Type B pancreatic cell (in vitro differentiated cells): ENCODE measurements around the gene NUMB. TPM values are rescaled to one million over a fixed set of nuclear protein-coding genes. Genes with fewer than 3 reads are reported as not detected.

Experiments
- DNase-seq: peaks from one replicate; pipeline ENCODE4 v3.0.0; 2021; ENCODE audit warnings: mixed read lengths; ENCODE audit not compliant: unreplicated experiment; ENCODE audit errors: extremely low spot score
- H3K27ac Mint-ChIP-seq: 2 replicates; pipeline ENCODE4 v1.8.0; 2021; ENCODE audit warnings: mild to moderate bottlenecking, mixed read lengths
- H3K27me3 Mint-ChIP-seq: 2 replicates; pipeline ENCODE4 v1.8.0; 2021; ENCODE audit warnings: mixed read lengths
- H3K36me3 Mint-ChIP-seq: 2 replicates; pipeline ENCODE4 v1.8.0; 2021; ENCODE audit warnings: mixed read lengths
- H3K4me1 Mint-ChIP-seq: one replicate; pipeline ENCODE4 v1.8.0; 2021; ENCODE audit warnings: mixed read lengths; ENCODE audit not compliant: unreplicated experiment
- H3K4me3 Mint-ChIP-seq: 2 replicates; pipeline ENCODE4 v1.8.0; 2021; ENCODE audit warnings: mild to moderate bottlenecking, mixed read lengths
- H3K9me3 Mint-ChIP-seq: 2 replicates; pipeline ENCODE4 v1.8.0; 2021; ENCODE audit warnings: mixed read lengths
- CTCF ChIP-seq: fragments of 200-600 bp; sonication (generic); conservative IDR thresholded peaks from 2 replicates; pipeline ENCODE4 v1.5.0; 2021; ENCODE audit warnings: antibody characterized with exemption, mild to moderate bottlenecking
- total RNA-seq: library from RNA; stranded (reverse); gene quantifications from 2 replicates; pipeline ENCODE4 v1.2.1, GENCODE V29; 2021; ENCODE audit warnings: low replicate concordance

Gene NUMB
- total RNA-seq, 1 donor from 2014 or later, result 64.5 TPM

GRCh38 chr14:73260574-73260973, 197.8 kb downstream of the NUMB start:
- Mint-ChIP-seq H3K4me1 (no peaks in the 10 kb centered on the region), H3K27me3 (no peaks in the 10 kb centered on the region), H3K9me3 (no peaks in the 10 kb centered on the region), H3K27ac (no peak overlapping the region), H3K36me3 (no peaks in the 10 kb centered on the region), H3K4me3 (no peak overlapping the region)
- TF ChIP-seq CTCF, result no peak
- no peak for DNase-seq

- no peak overlapping the region for H3K27ac Mint-ChIP-seq
Observed at GRCh38 chr14:73259837-73260236, 198.5 kb downstream of the NUMB start.

GRCh38 chr14:73258845-73259611, 199.3 kb downstream of the NUMB start:
- Mint-ChIP-seq H3K27me3 (peaks cover 4% of the 10 kb centered on the region), H3K4me3 (no peak overlapping the region), H3K9me3 (no peaks in the 10 kb centered on the region), H3K27ac (no peak overlapping the region), H3K4me1 (no peaks in the 10 kb centered on the region), H3K36me3 (no peaks in the 10 kb centered on the region)
- no peak for DNase-seq
- no peak for TF ChIP-seq CTCF

More at GRCh38 chr14:73259837-73260236, 198.5 kb downstream of the NUMB start:
- Mint-ChIP-seq H3K4me1 (no peaks in the 10 kb centered on the region), H3K36me3 (no peaks in the 10 kb centered on the region), H3K9me3 (no peaks in the 10 kb centered on the region), H3K4me3 (no peak overlapping the region), H3K27me3 (peaks cover 4% of the 10 kb centered on the region)
- no peak for DNase-seq
- no peak for TF ChIP-seq CTCF

- no peak for TF ChIP-seq CTCF
- DNase-seq, result no peak
- H3K4me1 Mint-ChIP-seq, result no peaks in the 10 kb centered on the region
- H3K4me3 Mint-ChIP-seq, result no peak overlapping the region
- H3K27ac Mint-ChIP-seq, result no peak overlapping the region
- H3K36me3 Mint-ChIP-seq, result no peaks in the 10 kb centered on the region
- H3K9me3 Mint-ChIP-seq, result no peaks in the 10 kb centered on the region
- peaks cover 4% of the 10 kb centered on the region for H3K27me3 Mint-ChIP-seq
Observed at GRCh38 chr14:73258076-73258475, 200.3 kb downstream of the NUMB start.

GRCh38 chr14:73255693-73256225, 202.6 kb downstream of the NUMB start:
- Mint-ChIP-seq H3K4me3 (no peak overlapping the region), H3K4me1 (no peaks in the 10 kb centered on the region), H3K27ac (no peak overlapping the region), H3K36me3 (no peaks in the 10 kb centered on the region), H3K27me3 (peaks cover 4% of the 10 kb centered on the region), H3K9me3 (no peaks in the 10 kb centered on the region)
- DNase-seq, result no peak
- TF ChIP-seq CTCF, result no peak
